GM18951 (cell line): ENCODE measurements around the gene CATSPERE.
"Not testable (repeated sequence)": the region's sequence is repeated elsewhere in the genome, so short reads cannot be mapped to it uniquely, and the experiment has no call there.

ENCODE experiments used
- POLR2A ChIP-seq: IDR thresholded peaks from 4 replicates; pipeline ENCODE4 v1.6.1; 2011; ENCODE audit warnings: mild to moderate bottlenecking; ENCODE audit not compliant: insufficient read length, insufficient read depth; ENCODE audit errors: extremely low read depth
- in situ Hi-C: fragments of 300-500 bp; cut with MboI; formaldehyde crosslinking; loops from one replicate; pipeline ENCODE4 v1.12.0; 2022; ENCODE audit warnings: low sequenced_read_pairs, mixed read lengths, inconsistent platforms; ENCODE audit not compliant: unreplicated experiment

CATSPERE gene

DNA sequence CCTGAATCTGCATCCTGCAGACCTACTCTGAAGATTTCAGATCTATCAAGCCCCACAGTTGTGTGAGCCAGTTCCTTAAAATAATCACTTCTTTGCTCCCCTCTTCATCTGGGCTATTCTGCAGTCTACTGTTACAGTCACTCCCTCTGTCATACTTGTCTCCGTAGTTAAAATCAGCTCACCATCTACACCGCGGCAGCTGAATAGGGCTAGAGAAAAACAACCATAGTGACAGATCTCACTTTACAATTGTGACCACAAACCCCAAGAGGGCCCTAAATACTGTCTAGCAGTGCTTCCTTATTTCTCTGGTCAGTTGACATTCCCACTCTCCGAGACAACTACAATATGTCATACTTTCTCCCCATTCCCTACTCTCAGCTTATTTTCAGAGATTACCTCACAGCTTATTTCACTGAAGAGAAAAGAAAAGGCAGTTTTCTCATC is 204.7 kb downstream of the CATSPERE start:
- TF ChIP-seq POLR2A: no peak
- in situ Hi-C loops: no loop called here

DNA sequence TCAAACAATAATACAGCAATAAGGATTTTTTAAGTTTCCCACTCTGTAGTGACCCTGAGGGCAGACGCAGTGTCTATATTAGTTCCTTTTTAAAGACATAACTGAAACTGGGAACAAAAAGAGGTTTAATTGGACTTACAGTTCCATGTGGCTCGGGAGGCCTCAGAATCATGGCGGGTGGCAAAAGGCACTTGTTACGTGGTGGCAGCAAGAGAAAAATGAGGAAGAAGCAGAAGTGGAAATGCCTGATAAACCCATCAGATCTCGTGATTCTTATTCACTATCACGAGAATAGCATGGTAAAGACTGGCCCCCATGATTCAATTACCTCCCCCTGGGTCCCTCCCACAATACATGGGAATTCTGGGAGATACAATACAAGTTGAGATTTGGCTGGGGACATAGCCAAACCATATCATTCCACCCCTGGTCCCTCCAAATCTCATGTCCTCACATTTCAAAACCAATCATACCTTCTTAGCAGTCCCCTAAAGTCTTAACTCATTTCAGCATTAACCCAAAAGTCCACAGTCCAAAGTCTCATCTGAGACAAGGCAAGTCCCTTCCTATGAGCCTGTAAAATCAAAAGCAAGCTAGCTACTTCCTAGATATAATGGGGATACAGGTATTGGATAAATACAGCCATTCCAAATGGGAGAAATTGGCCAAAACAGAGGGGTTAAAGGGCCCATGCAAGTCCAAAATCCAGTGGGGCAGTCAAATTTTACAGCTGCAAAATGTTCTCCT is 205.8 kb downstream of the CATSPERE start:
- in situ Hi-C loops: not testable (repeated sequence)

DNA sequence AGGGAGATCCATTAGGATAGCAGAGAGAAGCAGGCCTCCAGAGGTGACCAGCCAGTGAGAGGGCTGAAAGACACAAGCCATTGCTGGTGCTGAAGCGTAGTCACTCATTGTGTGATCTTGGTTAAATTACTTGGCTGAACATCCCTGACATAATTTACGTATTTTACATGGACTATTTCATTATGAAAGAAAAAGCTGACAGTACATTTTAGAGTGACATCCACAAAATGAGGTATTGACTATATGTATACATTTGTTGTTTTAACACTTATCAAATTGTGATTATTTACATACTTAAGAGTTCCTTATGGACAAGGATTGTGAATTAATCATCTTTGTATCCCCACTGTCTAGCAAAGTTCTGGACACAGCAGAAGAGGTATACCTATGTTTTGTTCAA is 206.7 kb downstream of the CATSPERE start:
- TF ChIP-seq POLR2A: no peak
- in situ Hi-C loops: no loop called here

DNA sequence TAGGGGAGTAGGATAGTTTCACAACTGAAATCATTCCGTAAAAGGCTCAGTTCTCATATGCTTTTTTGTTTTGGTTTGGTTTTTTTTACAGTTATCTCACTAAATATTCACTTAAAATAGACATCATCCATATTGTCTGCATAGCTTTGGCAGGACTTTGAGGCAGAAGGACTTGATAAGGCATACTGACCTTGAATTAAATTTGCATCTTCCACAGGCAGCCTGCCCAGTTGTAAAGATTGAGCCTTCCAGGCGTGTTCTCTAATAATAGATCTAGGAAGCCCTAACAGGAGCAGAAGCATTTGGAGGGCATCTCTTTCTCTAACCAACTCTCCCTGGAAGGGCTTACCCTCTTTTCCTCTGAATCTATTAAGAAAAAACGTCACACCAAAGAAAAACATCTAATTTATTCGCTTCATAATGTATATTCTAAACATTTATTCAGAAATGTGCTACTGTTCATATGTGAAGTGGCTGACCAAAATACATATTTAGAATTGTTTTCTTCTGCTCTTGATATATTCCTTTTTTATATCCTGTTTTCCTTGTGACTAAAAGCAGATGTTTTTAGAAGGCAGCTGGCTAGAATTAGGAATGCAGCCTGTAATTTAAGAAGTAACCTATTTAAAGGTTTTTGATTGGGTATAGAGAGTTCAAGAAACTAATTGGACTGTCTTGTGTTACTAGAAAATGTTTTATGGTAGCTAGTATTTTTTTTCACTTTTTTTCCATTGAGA is 212.0 kb downstream of the CATSPERE start:
- in situ Hi-C loops: no loop called here
- no peak for TF ChIP-seq POLR2A

DNA sequence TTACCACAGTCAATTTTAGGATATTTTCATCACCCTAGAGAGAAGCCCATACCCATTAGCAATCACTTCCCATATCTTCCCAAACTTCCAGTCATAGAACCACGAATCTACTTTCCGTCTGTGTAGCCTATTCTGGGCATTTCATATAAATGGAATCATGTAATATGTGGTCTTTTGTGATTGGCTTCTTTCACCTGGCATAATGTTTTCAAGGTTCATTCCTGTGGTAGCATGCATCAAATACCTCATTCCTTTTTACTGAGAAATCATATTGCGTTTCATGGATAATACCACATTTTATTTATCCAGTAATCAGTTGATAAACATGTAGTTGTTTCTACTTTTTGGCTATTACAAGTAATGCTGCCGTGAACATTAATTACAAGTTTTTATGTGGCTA is 213.4 kb downstream of the CATSPERE start:
- TF ChIP-seq POLR2A: no peak
- in situ Hi-C loops: no loop called here

DNA sequence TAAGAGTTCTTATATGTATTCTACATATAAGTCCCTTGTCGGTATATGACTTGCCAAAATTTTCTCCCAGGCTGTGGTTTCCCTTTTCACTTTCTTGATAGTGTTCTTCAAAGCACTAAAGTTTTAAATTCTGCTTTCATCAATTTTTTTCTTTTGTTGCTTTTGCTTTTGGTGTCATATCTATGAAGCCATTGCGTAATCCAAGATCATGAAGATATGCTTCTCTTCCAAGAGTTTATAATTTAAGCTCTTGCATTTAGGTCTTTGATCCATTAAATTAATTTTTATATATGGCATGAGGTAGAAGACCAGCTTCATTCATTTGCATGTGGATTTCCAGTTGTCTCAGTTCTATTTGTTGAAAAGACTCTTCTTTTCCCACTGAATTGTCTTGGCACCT is 214.1 kb downstream of the CATSPERE start:
- in situ Hi-C loops: no loop called here
- no peak for TF ChIP-seq POLR2A

DNA sequence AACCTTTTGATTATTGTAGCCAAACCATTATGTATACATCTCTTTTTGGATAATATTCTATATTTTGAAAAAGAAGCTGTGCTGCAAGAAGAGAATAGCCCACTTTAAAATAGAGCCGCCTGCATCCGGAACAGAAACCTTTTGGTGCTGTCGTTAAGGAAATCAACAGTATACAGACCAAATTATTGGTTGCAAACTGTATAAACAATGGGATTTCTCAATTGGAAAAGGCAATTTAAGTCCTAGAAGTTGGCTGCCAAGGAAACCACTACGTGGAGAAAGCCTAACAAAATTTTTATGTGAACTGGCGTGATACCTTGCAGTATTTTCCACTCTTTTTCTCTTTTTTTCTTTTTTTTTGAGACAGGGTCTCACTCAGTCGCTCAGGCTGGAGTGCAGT is 217.6 kb downstream of the CATSPERE start:
- in situ Hi-C loops: no loop called here
- TF ChIP-seq POLR2A: no peak

DNA sequence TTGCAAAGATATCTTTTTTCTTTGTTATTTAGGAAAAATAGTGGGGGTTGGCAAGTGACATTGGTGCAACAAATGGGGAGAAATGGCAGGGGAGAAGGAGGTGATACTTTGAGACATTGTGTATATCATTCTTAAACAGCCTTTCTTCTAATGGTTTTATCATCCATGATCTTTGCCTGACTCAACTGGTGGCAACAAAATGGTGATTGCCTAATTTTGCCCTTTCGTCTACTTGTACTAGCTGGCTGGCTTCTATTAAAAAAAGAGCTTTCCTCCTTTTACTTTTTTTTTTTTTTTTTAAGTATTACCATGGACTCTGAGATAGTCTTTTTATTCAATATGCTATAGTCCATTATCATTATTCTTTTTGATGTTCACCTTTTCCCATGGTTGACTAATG is 219.6 kb downstream of the CATSPERE start:
- in situ Hi-C loops: no loop called here

DNA sequence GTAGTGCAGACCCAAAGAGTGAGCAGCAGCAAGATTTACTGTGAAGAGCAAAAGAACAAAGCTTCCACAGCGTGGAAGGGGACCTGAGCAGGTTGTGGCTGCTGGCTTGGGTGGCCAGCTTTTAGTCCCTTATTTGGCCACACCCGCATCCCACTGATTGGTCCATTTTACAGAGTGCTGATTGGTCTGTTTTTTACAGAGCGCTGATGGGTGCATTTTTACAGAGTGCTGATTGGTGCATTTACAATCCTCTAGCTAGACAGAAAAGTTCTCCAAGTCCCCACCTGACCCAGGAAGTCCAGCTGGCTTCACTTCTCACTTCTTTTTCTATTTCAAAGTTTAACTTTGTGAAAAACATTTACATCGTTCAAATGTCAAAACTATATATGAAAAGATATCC is 221.0 kb downstream of the CATSPERE start:
- in situ Hi-C loops: not testable (repeated sequence)

More for the DNA sequence above, 219.6 kb downstream of the CATSPERE start:
- TF ChIP-seq POLR2A: no peak
